ENCODE results near the gene EIF4ENIF1.
A peak's percentile ranks its signal among the peaks of the same experiment; 100 is the strongest.
"Not testable (repeated sequence)": the region's sequence is repeated elsewhere in the genome, so short reads cannot be mapped to it uniquely, and the experiment has no call there.

EIF4ENIF1 gene

DNA sequence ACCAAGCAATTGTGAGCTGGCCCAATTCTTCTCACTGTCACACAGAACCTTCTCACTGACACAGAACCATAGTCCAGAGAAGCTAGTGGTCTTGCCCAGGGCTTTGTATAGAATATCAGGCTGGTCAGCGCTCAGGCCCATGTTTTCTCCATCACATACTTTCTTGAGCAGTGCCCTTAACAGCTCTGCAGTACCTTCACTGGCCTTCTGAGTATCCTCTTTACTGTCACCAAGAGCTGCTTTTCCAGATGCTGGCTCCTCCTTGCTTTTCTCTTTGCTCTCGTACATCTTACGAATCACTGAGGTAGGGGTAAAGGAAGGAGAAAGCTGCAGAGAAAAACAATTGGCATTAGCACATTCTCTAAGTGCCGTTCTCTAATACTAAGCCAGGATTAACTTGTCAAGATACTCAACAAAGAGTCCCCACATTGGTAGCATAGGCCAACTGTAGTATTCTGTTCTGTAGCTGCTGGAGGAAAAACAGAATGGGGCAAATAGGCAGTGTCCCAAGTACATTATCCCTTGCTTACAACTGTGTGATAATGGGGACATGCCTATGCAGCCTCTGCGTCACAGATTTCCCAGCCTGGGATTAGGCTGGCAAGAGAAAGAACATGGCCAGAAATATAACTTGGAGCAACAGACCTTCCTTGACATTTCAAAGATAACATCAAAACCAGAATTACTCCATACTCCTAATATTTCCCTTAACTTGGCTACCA, 46.7 kb downstream of the EIF4ENIF1 start:
- DNase-seq, result no peak

DNA sequence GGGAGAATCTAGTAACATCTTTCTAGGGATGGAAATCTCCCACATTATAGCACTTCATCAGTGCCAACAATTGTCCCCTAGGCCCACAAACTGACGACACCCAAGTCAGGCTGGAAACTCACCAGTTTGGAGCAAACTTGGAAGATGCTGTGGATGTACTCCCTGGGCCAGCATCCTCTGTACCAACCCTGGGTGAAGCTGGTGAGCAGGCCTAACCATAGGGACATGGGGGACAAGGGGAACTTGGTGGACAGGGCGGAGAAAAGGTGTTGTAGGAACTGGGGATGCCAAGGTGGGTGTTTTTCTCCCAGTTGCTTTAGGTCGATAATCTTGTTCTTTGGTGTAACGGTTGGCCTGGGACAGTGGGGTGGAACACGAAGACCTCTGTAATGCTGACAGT, 48.0 kb downstream of the EIF4ENIF1 start:
- no peak for DNase-seq

DNA sequence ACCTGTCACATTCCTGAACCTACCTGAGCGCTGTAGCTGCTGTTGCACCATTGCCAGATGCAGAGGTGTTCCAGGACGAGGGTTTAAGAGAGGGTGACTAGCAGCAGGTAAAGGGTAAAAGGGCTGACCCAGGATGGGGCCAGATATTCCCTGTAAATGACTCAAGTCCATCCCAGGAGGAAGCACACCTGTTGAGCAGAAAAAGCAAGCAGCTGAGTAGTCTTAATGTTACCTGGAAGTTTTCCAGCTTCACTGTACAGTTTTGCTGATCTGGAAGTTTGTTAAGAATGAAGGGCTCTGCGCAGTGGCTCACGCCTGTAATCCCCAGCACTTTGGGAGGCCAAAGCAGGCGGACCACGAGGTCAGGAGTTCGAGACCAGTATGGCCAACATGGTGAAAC, 49.0 kb downstream of the EIF4ENIF1 start:
- DNase-seq, result no peak

DNA sequence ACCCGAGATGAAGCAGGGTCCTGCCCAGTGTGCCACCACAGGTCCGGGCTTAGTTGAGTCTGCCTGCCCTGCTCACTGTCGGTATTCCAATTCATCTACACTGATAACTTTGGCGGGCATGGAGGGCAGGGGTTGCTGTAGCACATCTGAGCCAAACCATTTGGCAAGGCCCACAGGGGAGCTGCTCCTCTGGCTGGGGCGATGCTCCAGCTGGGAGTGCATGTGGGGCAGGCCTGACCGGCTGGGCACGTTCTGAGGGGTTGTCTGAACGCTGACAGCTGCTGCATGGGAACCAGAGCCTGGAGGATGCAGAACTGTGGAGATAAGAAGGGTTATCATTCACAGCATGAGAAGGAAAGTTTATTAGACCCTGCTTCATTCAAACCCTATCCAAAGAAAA, 49.8 kb downstream of the EIF4ENIF1 start:
- DNase-seq, result no peak

DNA sequence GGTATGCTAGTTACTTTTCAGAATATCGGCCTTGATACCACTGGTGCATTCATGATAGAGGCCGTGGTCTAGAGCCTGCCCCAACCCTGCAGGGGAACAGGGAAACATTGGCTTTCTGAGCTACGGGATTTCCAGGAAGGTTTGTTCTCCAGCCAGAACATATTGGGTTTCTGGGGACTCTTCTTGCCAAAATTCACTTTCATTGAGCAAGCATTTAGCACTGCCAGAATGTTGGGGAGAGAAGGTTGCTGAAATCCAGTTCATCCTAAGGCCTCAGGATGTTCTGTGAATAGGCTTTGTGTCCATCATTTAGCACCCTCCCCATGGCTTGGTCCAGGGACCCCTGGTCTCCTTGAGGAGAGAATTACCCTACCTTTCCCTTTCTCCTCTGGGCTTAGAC, 53.5 kb downstream of the EIF4ENIF1 start:
- no peak for DNase-seq

DNA sequence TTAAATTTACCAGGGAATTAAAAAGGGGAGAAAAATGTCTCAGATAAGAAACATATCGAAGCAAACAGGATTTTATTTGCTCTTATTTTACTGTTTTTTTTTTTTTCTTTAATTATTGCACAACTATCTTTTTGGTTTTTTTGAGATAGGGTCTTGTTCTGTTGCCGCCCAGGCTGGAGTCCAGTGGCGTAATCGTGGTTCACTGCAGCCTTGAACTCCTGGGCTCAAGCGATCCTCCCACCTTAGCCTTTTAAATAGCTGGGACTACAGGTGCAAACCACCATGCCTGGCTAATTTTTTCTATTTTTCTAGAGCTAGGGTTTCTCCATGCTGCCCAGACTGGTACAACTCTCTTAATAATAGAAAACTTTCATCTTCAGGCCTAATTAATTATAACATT, 57.7 kb downstream of the EIF4ENIF1 start:
- no peak for DNase-seq

DNA sequence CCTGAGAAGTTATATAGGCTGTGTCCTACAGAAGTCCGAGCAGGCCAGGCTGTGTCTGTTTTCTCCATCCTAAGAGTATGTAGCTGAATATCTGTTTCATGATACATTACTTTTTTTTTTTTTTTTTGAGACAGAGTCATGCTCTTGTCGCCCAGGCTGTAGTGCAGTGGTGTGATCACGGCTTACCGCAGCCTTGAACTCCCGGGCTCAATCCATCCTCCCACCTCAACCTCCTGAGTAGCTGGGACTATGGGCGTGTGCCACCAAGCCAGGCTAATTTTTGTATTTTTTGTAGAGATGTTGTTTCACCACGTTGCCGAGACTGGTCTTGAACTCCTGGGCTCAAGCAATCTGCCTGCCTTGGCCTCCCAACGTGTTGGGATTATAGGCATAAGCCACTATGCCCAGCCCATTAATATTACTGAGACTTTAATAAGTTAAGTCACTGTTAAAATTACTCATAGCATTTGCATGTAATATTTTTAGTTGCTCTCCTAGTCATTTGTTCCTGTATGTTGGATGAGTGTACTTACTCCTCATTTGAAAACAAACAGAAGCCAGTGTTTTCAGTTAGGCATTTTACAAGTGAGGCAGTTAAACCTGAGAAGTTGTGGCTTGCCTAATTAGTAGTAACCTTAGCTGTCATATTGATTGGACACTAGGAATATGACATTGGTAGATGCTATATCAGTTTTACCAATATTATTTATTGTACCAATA, 64.2 kb downstream of the EIF4ENIF1 start:
- no peak for DNase-seq

DNA sequence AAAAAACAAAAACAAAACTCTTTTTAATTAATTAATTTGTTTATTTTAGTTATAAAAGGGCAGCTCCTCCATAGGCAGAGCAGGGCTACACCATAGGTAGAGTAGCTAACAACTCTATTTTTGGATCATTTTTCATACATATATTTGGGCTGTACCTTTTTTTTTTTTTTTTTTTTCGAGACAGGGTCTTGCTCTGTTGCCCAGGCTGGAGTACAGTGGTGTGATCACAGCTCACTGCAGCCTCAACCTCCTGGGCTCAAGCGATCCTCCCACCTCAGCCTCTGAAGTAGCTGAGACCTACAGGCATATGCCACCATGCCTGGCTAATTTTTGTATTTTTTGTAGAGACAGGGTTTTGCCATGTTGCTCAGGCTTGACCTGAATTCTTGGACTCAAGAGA, 87.3 kb downstream of the EIF4ENIF1 start:
- not testable (repeated sequence) for DNase-seq

DNA sequence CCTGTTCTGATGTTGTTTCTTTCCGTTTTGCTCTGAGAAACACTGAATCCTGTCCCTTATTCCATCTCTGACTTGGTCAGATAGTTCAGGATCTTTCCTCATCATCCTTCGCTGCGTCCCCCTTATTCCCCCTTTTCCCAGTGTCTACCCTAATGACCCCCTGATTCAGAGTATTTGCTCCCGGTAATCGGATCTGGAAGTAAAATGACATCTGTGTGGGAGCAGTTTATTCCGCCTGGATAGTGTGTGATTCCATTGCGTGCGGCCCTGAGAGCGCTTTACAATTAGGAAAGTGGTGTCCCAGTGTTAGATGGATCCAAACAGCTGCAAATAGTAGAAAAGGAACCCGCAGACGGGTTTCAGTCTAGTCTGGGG, 89.6 kb downstream of the EIF4ENIF1 start:
- no peak for DNase-seq

DNA sequence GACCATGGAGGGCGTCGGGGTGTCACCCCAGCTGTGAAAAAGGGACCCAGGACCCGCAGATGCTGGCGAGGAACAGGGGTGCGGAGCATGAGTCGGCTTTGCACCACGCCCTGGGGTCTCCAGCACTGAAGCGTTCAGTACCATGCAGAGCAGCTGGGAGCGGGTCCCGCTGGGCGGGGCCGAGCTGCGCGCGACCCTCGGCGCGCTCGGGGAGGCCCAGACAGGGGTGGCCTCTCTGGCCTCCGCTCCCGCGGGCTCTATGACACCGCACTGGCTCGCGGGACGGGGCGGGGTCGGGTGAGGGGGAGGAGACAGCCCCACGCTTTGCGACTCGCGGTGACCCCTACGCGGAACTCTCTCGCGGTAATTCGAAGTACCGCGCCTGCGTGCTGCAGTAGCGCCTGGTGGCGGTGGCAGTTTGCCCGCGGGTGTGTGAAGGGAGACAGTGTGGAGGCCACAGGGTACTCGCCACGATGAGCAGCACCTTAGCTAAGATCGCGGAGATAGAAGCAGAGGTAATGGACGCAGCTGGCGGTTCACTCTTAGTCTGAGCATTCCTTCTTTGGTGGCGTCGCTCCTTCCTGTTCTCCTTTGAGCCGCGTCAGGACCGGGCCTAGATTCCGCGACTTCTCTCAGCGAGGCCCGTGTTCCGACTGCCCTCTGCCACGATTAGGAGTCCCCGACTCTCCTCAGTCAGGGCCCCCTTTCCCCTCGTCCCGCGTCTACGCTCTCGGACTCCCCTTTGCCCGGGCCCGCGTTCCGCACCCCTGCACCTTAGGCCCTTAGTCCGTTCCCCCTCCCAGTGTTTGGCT, 90.2 kb downstream of the EIF4ENIF1 start, which contains the start of gene DRG1:
DRG1 (plus strand) TSS at position 394 of the 812 bp plus-strand sequence; CDS start at position 474, 80 bp downstream.
- DNase-seq, result peak; percentile 60

DNA sequence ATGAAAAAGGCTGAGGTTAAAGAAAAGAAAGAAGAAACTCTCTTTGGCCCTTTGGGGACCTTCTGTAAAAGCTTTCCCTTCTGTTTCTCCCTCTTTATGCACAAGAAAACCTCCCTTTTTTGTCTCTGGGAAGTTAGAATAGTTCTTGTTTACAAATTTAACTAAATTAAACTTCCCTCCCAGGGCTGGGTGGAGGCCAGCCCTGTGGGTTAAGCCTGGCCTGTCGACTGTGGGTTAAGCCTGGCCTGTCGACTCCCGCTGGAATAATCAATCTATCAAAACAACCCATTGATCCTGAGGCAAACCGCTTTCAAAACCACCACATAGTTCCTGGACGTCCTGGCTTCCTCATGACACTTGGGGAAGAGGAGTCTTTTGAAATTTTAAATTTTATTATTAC, 91.4 kb downstream of the EIF4ENIF1 start:
- DNase-seq, result no peak

DNA sequence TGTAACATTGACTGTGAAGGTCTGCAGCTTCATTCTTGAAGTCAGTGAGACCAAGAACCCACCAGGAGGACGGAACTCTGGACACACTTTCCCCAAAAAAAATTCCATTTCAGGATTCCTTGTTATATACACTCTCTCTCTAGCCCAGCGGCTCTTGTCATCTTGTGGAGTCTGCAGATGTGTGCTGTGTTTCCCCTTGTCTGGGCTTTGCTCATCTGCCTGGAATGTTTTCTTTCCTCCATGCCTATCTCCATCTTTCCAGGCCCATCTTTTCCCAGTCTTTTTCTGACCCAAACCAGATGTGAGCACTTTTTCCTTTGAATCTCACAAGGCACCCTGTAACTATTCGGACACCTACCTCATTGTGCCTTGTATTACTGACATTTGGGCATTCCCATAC, 95.3 kb downstream of the EIF4ENIF1 start:
- DNase-seq, result no peak

DNA sequence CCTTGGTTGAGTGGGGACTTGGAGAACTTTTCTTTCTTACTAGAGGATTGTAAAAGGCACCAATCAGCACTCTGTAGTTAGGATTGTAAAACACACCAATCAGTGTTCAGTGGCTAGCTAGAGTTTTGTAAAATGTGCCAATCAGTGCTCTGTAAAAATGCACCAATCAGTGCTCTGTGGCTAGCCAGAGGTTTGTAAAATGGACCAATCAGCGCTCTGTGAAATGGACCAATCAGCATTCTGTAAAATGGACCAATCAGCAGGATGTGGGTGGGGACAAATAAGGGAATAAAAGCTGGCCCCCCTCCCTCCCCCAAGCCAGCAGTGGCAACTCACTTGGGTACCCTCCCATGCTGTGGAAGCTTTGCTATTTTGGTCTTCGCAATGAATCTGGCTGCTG, 95.7 kb downstream of the EIF4ENIF1 start:
- no peak for DNase-seq

Data from NCI-H748 treated with DMSO at 0.1 percent for 48 hours (cell line).